Mucosa of descending colon (tissue), 3 donors: ENCODE results near the gene ZNF595. TPM values are rescaled to one million over a fixed set of nuclear protein-coding genes. Genes with fewer than 3 reads are reported as not detected.

Experiments used
- ATAC-seq: fragments of 200-7000 bp; cut with Tn5 transposase; one replicate; pipeline ENCODE4 v1.9.1; 2020; ENCODE audit warnings: mild to moderate bottlenecking, moderate library complexity
- DNase-seq, 3 donors: peaks; one replicate each; pipeline ENCODE4 v3.0.0-alpha.2; 2020
- H3K36me3 ChIP-seq: fragments of 200-600 bp; one replicate; pipeline ENCODE4 v1.8.0; 2021; ENCODE audit warnings: low read depth, mild to moderate bottlenecking
- H3K4me1 ChIP-seq: fragments of 200-600 bp; one replicate; pipeline ENCODE4 v1.8.0; 2021; ENCODE audit warnings: low read depth, mild to moderate bottlenecking
- H3K4me3 ChIP-seq: fragments of 200-600 bp; one replicate; pipeline ENCODE4 v1.8.0; 2021; ENCODE audit warnings: mild to moderate bottlenecking
- H3K9me3 ChIP-seq: fragments of 200-600 bp; one replicate; pipeline ENCODE4 v1.8.0; 2021; ENCODE audit warnings: mild to moderate bottlenecking
- intact Hi-C, 2 donors: fragments of 100-400 bp; cut with DNase I in 1 of 2; cut with micrococcal nuclease in 1 of 2; formaldehyde crosslinking; loops; one replicate each; pipeline versions ENCODE4 v1.11.0 to v1.11.1; 2022; cut with DNase I, micrococcal nuclease
- total RNA-seq, 3 donors: library from RNA; stranded (reverse); fragmentation: NEBNext Ultra II Directional in 2 of 3; extraction: Animal tissue kit (Norgen Biotek cat#: 25700) in 2 of 3; gene quantifications; one replicate each; pipeline versions ENCODE4 v1.2.1 to v1.2.4, GENCODE V29; 2021 to 2023
- TF ChIP-seq, protein P1 (sequence below): fragments of 200-600 bp; IDR thresholded peaks from one replicate; pipeline ENCODE4 v1.8.0; 2022; ENCODE audit warnings: antibody characterized with exemption, mild to moderate bottlenecking
- donor health status: DM: no; HTN: no; CAD: no; lungs with moderate emphysema.
- donor health status: DM: no; HTN: no; CAD: no.
- donor health status: DM: no; HTN: yes; CAD: no.

Gene ZNF595
- total RNA-seq, 3 donors from 2014 or later: 10.0 to 24.3 (median 17.5) TPM

DNA sequence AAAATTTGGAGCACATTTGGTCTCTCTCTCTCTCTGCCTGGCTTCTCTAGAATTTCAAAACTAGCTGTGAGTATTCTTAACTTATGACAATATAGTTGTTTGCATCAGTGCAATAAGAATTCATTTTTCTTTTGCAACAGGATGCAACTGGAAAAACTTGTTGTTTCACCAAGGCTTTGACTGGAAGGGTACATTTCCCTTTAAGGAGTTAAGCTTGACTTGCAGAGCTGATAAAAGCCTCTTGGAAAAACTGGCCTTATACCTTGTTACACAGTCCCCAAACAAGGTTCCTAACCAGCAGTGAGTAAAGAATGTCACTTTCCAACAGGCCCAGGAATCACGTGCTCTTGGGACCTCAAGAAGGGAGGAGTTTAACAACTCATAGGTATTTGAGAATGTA lies 45.3 kb downstream of the ZNF595 start:
- H3K4me3 ChIP-seq: no peak overlapping the region
- intact Hi-C loops: no loop called here
- peaks cover 92% of the 10 kb centered on the region for H3K9me3 ChIP-seq
- ATAC-seq: no peak
- no peaks in the 10 kb centered on the region for H3K36me3 ChIP-seq
- no peaks in the 10 kb centered on the region for H3K4me1 ChIP-seq
- DNase-seq: no peak
- TF ChIP-seq, protein P1, sequence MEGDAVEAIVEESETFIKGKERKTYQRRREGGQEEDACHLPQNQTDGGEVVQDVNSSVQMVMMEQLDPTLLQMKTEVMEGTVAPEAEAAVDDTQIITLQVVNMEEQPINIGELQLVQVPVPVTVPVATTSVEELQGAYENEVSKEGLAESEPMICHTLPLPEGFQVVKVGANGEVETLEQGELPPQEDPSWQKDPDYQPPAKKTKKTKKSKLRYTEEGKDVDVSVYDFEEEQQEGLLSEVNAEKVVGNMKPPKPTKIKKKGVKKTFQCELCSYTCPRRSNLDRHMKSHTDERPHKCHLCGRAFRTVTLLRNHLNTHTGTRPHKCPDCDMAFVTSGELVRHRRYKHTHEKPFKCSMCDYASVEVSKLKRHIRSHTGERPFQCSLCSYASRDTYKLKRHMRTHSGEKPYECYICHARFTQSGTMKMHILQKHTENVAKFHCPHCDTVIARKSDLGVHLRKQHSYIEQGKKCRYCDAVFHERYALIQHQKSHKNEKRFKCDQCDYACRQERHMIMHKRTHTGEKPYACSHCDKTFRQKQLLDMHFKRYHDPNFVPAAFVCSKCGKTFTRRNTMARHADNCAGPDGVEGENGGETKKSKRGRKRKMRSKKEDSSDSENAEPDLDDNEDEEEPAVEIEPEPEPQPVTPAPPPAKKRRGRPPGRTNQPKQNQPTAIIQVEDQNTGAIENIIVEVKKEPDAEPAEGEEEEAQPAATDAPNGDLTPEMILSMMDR: no peak

DNA sequence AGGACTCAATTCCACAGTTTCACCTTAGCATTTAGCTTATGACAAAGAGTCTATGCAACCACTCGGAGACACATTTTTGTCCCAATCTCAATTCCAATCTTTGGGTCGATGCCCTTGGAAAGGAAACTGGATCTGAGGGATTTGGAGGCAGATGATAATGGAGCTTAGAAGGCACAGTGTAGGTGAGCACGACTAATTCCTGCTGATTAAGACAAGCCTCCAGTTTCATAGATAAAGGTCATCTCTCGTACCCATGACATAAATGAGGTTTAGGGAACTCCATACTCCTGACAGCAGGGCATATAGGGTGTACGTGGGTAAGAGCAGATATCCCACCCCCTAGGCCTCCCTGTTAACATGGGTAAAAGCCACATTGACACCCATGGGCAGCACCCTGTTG lies 46.7 kb downstream of the ZNF595 start:
- ATAC-seq (no peak), DNase-seq (no peak)
- Histone ChIP-seq H3K9me3 (peaks cover 87% of the 10 kb centered on the region), H3K36me3 (no peaks in the 10 kb centered on the region), H3K4me1 (no peaks in the 10 kb centered on the region), H3K4me3 (no peak overlapping the region)
- intact Hi-C loops: no loop called here
- TF ChIP-seq, protein P1: no peak

DNA sequence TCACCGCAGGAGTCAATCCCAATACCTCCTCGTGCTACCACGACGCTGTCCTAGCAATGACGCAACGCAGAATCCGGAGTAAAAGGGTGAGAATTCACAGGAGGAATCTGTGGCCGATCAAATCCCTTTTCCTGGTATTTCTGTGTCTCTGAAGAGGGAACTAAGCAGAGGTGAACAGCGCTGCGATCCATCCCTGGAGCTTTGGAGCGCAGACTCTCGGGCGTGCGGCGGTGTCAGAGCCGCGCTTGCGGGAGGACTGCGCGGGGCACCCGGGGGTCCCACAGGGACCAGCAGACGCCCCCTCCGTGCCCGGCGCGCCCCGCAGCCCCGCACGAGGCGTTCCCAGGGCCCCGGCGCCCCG lies 53.9 kb downstream of the ZNF595 start:
- H3K4me1 ChIP-seq: no peaks in the 10 kb centered on the region
- ATAC-seq: no peak
- DNase-seq: no peak
- no peak overlapping the region for H3K4me3 ChIP-seq
- no peaks in the 10 kb centered on the region for H3K36me3 ChIP-seq
- TF ChIP-seq, protein P1: no peak
- H3K9me3 ChIP-seq: peaks cover 29% of the 10 kb centered on the region
- intact Hi-C loops: no loop called here

DNA sequence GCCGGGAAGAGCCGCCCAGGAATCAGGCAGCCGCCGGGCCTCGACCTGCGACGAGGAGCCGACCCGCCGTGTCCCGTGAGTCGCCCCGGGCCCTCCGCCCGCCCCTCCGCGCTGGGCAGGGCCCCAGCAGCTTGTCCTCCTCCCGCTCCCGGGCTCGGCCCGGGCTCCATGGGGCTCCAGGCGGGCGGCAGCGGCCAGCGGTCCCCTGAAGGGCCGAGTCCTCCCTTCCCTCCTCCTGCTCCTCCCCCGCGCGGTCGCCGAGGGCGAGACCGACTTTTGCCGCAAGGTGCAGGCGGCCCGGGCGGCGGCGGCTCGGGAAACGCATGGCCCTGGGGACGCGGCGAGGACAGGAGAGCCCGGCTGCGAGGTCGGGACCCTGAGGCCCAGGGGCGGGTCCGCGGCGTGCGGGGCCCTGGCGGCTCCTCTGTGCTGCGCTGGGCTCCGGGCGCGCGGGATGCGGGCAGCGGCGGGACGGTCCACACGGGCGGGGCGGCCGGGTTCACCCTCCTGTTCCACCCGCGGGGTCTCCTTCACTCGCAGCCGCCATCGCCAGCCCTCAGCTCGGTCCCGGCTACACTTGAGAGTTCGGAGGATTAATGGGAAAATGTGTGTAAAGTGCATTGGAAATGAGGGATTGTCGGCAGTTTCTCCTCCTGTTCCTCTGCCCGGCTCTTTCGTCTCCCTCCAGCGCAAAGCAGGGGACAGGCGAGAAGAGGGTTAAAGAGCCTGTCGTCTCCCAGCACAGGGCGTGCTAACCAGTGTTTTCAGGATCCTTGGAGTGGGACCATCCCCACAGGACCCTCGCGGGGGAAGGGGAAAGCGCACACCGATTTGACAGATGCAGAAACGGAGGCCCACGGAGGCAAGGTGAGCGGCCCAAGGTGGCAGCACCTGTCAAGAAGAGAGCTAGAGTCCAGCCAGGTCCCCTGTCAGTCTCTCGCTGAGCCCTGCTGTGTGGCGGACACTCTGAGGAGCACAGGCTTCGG lies 54.6 kb downstream of the ZNF595 start:
- intact Hi-C loops: no loop called here
- H3K36me3 ChIP-seq: no peaks in the 10 kb centered on the region
- no peak overlapping the region for H3K4me3 ChIP-seq
- DNase-seq: no peak
- peaks cover 27% of the 10 kb centered on the region for H3K9me3 ChIP-seq
- no peak for ATAC-seq
- no peaks in the 10 kb centered on the region for H3K4me1 ChIP-seq
- TF ChIP-seq, protein P1: no peak

DNA sequence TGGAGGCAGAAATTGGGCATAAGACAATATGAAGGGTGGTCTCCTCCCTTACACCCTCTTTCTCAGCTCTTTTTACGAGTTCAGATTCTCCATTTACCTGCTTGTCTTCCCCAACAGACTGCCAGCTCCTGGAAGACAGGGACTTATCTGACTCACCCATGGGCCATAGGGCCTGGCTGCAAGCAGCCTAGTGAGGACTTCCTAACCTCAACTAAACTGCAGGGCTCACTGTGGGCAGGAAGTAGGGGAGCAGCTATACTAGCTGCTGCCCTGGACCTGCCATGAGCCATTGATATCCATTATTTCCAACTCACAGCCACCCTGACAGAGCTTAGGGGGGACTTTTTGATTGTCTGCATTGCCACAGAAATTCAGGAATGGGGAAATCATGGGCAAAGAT lies 59.6 kb downstream of the ZNF595 start:
- no peak overlapping the region for H3K4me3 ChIP-seq
- H3K36me3 ChIP-seq: no peaks in the 10 kb centered on the region
- ATAC-seq (no peak), DNase-seq (no peak)
- H3K9me3 ChIP-seq: peaks cover 4% of the 10 kb centered on the region
- intact Hi-C loops: no loop called here
- H3K4me1 ChIP-seq: no peaks in the 10 kb centered on the region
- TF ChIP-seq, protein P1: no peak
